RKO (cell line): ENCODE data around the gene OR4N2.
"Not testable (repeated sequence)": the region's sequence is repeated elsewhere in the genome, so short reads cannot be mapped to it uniquely, and the experiment has no call there.

Experiments used
- DNase-seq: peaks from one replicate; pipeline ENCODE4 v3.0.0-alpha.2; 2016; ENCODE audit warnings: low spot score

Gene OR4N2, protein sequence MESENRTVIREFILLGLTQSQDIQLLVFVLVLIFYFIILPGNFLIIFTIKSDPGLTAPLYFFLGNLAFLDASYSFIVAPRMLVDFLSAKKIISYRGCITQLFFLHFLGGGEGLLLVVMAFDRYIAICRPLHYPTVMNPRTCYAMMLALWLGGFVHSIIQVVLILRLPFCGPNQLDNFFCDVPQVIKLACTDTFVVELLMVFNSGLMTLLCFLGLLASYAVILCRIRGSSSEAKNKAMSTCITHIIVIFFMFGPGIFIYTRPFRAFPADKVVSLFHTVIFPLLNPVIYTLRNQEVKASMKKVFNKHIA

DNA sequence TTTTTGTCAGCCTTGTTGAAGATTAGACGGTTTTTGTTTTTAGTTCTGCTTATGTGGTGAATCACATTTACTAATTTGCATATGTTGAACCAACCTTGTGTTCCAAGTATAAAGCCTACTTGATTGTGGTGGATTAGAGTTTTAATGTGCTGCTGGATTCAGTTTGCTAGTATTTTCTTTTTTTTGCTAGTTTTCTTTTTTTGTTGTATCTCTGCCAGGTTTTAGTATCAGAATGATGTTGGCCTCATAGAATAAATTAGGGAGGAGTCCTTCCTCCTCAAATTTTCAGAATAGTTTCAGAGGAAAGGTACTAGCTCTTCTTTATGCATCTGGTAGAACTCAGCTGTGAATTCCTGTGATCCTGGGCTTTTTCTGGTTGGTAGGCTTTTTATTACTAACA, at the start of gene OR4N2:
Gene OR4N2, plus strand, starts transcription at position 301 of the 400 bp plus-strand sequence. CDS start 23,679 bp downstream, outside the sequence.
- DNase-seq = not testable (repeated sequence)

DNA sequence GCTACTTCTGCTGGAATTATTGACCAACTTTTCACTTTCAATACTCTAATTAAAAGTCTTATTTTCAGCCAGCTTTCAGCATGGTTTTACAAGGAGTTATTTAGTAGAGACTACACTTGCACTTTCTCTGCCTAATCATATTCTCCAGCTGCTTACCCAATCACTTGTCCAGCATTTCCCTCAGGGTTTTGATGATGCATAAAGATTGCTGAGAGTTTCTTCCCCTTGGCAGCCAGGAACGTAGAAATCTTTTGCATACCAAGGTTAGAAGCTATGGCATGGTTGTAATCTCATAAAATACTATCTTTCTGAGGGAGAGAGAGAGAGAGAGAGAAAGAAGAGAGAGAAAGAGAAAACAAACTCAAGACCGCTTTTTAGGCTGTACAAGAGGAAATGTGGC, 49.4 kb upstream of the OR4N2 start:
- no peak for DNase-seq

DNA sequence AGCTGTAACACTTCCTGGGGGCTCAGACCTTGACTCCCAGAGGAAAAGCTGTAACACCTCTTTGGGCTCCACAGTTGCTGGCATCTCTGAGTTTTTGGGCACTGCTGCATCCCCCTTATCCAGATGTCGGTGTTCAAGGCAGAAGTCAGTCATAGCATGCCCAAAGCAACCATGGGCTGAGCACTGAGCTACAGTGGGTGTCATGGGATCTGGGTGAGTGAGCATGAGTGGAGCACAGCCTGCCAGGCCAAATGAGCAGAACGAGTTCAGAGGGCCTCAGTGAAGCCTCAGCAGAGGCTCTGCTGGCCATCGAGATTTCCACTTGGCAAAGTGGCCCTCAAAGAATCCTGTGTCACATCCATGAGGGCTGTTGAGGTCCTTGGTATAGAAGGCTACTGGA, 32.1 kb upstream of the OR4N2 start:
- not testable (repeated sequence) for DNase-seq

DNA sequence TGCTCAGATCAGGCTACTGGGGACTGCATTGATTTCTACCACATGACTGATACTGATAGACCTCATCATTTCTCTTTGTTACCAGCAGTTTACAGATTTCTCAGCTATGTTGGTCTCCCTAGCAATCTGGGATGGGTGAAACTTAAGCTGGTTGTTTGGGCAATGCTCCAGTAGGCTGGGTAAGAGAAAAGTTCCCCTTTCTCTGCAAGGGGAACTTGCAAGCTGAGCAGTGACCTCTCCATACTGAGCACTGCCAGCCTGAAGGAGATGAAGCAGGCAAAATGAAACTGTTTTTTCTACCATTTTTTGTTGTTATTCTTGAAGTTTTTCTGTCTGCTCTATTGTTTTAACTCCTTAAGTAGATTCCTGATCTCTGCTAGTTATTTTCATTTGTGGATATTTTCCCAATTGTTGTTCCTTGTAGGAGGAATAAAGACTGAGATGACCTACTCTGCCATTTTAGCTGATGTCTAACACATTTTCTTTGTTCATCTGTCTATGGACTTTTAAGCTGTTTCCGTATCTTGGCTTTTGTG, 31.6 kb upstream of the OR4N2 start:
- no peak for DNase-seq

DNA sequence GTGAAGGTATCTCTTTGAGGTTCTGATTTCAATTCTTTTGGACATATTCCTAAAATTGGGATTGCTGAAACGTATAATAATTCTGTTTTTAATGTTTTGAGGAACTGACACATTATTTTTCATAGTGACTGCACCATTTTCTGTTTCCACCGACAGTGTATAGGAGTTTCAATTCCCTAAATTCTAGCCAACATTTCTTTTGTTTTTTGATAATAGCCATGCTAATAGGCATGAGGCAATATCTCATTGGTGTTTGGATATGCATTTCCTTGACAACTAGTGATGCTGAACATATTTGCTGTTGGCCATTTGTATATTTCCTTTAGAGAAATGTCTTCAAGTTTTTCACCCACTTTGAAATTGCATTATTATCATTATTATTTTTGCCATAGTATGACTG, 31.1 kb upstream of the OR4N2 start:
- DNase-seq = not testable (repeated sequence)

DNA sequence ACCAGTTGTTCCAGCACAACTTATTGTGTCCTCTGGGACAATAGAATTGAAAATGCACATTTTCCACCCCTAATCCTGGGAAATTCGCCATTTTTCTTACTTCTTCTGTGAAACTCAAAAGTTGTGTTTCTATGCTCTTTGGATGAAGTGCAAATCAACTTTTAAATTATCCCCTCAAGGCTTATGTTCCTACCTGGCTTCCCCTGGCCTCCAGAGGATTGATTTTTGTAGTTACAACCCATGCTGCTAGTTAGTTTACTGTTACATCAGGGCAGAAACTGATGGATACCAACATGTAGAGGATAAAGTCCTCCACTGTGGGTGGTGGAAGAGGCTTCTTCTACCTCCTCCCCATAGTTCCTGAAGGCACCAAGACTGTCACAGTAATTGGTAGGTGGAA, 30.4 kb upstream of the OR4N2 start, which contains the start of gene OR4M1:
Gene OR4M1, plus strand, starts transcription at position 301 of the 400 bp plus-strand sequence. CDS start 6,819 bp downstream, outside the sequence.
- DNase-seq = not testable (repeated sequence)

DNA sequence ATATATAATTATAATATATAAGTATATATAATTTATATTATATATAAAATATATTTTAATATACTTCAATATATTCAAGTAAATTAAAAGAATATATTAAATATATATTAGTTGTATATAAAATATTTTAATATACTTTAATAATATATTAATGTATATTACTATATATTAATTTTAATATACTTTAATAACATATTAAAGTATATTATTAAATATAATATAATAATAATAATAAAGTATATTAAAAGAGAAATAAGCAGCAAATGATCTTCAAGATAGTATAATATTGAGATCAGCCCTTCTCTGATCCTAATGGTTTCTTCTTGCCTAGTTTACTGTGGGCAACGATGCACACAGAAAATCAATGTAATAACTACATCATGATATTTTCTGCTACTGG, 28.0 kb upstream of the OR4N2 start:
- DNase-seq = no peak

DNA sequence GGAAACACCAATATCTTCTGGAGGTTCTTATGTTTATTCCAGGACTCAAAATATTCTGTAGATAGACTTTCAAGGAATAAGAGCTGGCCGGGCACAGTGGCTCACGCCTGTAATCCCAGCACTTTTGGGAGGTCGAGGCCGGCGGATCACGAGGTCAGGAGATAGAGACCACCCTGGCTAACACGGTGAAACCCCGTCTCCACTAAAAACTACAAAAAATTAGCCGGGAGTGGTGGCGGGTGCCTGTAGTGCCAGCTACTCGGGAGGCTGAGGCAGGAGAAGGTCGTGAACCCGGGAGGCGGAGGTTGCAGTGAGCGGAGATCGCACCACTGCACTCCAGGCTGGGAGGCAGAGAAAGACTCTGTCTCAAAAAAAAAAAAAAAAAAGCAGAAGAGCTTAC, 17.7 kb upstream of the OR4N2 start:
- DNase-seq = not testable (repeated sequence)

DNA sequence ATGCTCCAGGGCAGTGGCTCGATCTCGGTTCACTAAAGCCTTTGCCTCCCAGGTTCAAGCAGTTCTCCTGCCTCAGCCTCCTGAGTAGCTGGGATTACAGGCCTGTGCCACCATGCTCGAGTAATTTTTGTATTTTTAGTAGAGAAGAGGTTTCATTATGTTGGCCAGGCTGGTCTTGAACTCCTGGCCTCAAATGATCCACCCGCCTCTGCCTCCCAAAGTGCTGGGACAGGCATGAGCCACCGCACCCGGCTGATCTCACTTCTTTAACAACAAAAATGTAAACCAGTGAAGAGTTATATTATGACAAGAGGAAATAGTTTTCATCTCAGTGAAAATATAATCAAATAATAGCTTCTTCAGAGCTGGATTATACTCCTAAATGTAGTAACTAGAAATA, 16.3 kb upstream of the OR4N2 start:
- not testable (repeated sequence) for DNase-seq

DNA sequence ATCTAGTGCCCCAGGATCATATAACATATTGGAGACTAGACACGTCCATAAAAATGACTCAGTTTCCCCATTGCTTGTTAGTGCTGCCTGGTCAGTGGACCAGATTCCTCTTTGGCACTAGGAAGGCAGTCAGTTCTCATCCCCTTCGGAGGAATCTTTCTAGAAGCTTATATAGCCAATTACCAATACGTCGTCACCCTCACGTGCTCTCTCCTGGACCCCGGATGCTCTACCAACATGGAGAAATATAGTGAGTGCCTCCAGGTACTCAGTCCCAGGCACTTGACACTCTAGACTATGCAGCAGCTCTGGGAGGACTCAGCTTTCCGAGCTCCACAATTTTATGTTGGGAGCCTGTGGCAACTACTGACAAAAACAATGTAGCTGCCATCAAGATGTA, 15.4 kb upstream of the OR4N2 start:
- not testable (repeated sequence) for DNase-seq

DNA sequence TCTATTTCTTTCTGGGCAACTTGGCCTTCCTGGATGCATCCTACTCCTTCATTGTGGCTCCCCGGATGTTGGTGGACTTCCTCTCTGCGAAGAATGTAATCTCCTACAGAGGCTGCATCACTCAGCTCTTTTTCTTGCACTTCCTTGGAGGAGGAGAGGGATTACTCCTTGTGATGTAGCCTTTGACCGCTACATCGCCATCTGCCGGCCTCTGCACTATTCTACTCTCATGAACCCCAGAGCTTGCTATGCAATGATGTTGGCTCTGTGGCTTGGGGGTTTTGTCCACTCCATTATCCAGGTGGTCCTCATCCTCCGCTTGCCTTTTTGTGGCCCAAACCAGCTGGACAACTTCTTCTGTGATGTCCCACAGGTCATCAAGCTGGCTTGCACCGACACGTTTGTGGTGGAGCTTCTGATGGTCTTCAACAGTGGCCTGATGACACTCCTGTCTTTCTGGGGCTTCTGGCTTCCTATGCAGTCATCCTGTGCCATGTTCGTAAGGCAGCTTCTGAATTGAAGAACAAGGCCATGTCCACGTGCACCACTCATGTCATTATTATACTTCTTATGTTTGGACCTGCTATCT, 7.0 kb upstream of the OR4N2 start:
- DNase-seq = not testable (repeated sequence)

DNA sequence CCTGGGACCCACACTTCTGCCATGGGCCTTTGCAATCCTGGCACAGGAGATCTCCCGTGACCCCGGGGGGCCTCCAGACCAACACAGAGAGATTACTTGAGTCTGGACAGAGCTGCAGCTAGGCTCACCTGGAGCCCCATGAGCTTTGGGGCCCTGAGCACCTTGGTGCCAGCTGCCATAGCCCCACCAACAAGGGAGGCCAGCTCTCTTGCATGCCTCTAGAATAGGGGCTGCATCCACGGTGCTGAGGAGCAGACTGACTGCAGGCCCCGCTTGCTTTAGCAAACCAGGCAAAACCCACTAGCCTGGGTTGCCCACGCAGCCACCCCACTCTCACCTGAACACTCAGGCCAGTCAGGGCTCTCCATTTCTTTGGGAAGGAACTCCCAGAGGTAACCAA, 3.7 kb upstream of the OR4N2 start:
- DNase-seq = no peak

DNA sequence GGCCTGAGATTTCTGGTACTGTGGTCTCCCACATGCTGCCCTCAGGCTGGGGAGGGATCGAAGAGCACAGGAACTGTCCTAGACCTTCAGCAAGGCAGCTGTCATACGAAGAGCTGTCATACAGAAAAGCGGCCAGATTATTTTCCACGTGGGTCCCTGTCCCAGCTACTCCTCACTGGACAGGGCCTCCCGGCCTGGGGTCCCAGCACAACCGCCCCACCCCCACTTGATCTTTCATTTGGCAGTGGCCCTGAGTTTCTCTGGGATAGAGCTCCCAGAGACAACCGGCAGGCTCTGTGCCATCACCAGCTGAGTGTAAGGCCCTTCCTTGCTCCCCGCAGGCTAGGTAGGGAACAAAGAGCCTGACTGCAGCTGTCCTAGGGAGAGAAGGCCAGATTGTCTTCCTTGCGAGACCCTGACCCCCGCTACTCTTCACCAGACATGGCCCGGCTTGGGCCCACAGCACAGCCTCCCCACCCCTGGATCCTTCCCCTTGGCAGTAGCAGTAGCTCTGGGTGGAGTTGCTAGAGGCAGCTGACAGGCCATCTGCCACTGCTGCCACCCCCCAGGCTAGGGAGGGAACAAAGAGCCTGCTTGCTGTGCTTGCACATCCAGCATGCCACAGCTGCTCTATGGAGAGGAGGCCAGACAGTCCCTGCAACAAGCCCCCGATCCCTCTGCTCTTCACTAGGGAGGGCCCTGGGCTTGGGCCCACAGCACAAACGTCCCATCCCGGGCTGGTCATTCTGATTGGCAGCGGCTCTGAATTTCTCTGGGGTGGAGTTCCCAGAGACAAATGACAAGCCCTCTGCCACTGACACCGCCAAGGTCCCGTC, 3.1 kb upstream of the OR4N2 start:
- DNase-seq = no peak

DNA sequence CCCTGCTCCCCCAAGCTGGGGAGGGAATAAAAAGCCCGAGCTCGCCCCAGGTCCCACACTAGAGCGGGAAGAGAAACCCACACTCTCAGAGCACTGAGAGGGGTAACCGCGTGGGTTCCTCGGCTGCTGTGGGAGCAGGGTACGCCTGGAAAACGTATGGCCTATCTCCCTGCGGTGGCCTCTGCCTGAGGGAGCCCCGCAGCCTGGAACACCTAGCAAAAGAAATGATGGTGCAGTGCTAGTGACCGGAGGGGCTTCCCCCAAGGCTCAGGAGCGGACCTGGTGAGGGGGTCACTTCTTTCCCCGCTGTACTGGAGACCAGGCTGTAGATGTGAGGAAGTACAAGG, 2.5 kb upstream of the OR4N2 start:
- DNase-seq = no peak

DNA sequence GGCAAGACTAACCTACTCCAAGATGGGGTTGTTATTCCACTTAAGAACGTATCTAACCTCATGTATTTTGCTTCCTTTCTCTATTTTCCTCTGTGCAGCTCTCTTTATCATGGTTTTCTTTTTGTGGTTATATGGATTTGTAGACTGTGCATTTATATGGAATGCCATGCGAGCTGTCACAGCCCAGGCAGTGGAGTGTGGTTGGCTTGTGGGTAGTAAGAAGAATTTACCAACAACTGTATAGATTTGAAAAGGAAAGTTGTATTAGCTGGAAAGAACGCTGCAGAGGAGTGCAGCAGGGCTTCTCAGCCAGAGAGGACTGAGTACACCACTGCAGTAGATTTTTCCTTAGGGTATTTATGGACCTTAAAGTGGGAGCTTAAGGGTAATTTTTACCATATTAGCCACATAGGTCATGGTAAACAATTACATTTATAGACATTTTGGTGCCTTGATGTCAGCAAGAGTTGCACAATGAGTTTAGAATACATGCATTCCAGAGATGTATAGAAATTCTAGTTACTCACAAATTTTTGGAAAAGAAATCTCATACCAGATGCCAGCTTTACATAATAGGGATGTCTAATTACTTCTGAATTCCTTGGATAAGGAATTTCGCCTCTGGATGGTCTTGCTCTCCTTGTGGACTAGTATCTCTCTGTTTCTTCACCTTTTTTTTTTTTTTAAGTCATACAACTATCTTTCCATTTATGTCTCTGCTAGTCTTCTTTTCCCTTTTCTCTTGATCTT, 9.8 kb downstream of the OR4N2 start:
- not testable (repeated sequence) for DNase-seq

DNA sequence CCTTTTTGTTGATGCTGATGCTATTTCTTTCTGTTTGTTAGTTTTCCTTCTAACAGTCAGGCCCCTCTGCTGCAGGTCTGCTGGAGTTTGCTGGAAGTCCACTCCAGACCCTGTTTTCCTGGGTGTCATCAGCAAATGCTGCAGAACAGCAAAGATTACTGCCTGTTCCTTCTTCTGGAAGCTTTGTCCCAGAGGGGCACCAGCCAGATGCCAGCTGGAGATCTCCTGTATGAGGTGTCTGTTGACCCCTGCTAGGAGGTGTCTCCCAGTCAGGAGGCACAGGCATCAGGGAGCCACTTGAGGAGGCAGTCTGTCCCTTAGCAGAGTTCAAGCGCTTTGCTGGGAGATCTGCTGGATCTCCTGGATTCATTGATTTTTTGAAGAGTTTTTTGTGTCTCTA, 16.3 kb downstream of the OR4N2 start:
- DNase-seq = not testable (repeated sequence)

DNA sequence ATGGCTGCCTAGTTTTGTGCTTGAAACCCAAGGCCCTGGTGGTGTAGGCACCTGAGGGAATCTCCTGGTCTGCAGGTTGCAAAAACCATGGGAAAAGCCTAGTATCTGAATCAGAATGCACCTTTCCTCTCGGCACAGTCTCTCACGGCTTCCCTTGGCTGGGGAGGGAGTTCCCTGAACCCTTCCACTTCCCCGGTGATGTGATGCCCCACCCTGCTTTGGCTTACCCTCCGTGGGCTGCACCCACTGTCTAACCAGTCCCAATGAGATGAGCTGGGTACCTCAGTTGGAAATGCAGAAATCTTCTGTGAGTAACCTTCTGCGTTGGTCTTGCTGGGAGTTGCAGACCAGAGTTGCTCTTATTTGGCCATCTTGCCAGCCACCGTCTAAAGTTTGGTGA, 17.4 kb downstream of the OR4N2 start:
- not testable (repeated sequence) for DNase-seq

DNA sequence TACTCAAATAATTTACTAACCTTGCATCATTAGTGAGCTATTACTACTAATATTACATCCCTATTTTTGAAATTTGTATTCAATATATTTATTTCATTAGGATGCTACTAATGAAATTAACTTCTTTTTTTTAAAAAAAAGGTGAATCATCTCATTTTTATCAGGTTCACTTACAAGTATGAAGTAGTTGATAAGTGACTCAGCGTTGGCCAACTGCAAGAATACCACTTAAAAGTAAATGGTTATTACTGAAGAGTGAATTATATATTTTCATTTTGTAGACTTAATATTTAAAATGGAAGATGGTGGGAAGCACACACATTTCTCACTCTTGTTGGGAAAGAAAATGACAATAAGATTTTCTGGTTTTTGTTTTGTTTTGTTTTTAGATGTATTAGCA, 19.6 kb downstream of the OR4N2 start:
- no peak for DNase-seq

DNA sequence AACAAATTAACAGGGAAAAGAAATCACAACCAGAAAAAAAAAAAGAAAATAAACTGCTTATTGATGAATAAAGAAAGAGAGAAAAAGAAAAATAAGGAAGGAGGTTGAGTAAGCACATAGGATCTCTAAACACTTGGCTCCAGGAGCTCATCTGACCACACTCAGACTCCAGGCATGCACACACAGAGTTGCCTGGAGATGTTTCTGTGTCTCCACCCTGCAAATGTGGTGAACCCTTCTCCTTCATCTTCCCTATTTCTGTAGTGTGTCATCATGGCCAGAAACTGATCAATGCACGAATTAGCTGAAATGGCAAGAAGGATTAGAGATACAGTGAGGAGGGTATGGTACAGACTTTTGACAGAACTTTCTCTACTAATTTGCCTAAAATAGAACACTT, 20.2 kb downstream of the OR4N2 start:
- no peak for DNase-seq

DNA sequence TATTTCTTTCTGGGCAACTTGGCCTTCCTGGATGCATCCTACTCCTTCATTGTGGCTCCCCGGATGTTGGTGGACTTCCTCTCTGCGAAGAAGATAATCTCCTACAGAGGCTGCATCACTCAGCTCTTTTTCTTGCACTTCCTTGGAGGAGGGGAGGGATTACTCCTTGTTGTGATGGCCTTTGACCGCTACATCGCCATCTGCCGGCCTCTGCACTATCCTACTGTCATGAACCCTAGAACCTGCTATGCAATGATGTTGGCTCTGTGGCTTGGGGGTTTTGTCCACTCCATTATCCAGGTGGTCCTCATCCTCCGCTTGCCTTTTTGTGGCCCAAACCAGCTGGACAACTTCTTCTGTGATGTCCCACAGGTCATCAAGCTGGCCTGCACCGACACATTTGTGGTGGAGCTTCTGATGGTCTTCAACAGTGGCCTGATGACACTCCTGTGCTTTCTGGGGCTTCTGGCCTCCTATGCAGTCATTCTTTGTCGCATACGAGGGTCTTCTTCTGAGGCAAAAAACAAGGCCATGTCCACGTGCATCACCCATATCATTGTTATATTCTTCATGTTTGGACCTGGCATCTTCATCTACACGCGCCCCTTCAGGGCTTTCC, 24.2 kb downstream of the OR4N2 start:
- DNase-seq = not testable (repeated sequence)

DNA sequence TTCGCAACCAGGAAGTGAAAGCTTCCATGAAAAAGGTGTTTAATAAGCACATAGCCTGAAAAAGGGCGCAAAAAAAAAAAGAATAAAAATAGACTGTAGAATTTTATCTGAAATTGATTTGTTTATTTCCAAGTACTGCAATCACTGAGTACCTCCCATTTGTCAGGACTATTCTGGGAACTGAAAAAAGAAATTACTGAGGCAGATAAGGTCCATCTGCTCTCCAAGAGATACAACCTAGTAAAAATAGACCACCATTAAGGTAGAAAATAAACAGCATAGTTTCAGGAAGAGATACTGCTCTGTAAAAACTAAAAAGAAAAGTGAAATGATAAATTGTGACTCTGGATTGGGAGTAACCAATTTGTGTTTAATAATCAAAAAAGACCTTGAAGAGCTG, 24.7 kb downstream of the OR4N2 start:
- DNase-seq = no peak
